ENCODE data around the gene SOCS1. TPM values are rescaled to one million over a fixed set of nuclear protein-coding genes. Genes with fewer than 3 reads are reported as not detected.

SOCS1 gene
- total RNA-seq, 1 experiment from 2014 or later = 2.8 TPM

- no peak for DNase-seq (ENCODE audit: low read depth)
- in situ Hi-C loops (cut with HindIII; ENCODE audit: low pct_unique_long_range_greater_than_20kb, low sequenced_read_pairs) = no loop called here
These were observed 38.1 kb downstream of the SOCS1 start for GRCh38 chr16:11217651-11218603.

GRCh38 chr16:11215935-11216556 lies 40.0 kb downstream of the SOCS1 start:
- in situ Hi-C loops (cut with HindIII; ENCODE audit: low pct_unique_long_range_greater_than_20kb, low sequenced_read_pairs) = no loop called here
- DNase-seq (ENCODE audit: low read depth) = no peak

- DNase-seq (ENCODE audit: low read depth) = no peak
- in situ Hi-C loops (cut with HindIII; ENCODE audit: low pct_unique_long_range_greater_than_20kb, low sequenced_read_pairs) = no loop called here
These were observed 42.2 kb downstream of the SOCS1 start for GRCh38 chr16:11213799-11214198.

GRCh38 chr16:11213373-11213772 lies 42.6 kb downstream of the SOCS1 start:
- DNase-seq (ENCODE audit: low read depth) = no peak
- in situ Hi-C loops (cut with HindIII; ENCODE audit: low pct_unique_long_range_greater_than_20kb, low sequenced_read_pairs) = no loop called here

- no peak for DNase-seq (ENCODE audit: low read depth)
- in situ Hi-C loops (cut with HindIII; ENCODE audit: low pct_unique_long_range_greater_than_20kb, low sequenced_read_pairs) = no loop called here
These were observed 43.2 kb downstream of the SOCS1 start for GRCh38 chr16:11212798-11213196.

DNA sequence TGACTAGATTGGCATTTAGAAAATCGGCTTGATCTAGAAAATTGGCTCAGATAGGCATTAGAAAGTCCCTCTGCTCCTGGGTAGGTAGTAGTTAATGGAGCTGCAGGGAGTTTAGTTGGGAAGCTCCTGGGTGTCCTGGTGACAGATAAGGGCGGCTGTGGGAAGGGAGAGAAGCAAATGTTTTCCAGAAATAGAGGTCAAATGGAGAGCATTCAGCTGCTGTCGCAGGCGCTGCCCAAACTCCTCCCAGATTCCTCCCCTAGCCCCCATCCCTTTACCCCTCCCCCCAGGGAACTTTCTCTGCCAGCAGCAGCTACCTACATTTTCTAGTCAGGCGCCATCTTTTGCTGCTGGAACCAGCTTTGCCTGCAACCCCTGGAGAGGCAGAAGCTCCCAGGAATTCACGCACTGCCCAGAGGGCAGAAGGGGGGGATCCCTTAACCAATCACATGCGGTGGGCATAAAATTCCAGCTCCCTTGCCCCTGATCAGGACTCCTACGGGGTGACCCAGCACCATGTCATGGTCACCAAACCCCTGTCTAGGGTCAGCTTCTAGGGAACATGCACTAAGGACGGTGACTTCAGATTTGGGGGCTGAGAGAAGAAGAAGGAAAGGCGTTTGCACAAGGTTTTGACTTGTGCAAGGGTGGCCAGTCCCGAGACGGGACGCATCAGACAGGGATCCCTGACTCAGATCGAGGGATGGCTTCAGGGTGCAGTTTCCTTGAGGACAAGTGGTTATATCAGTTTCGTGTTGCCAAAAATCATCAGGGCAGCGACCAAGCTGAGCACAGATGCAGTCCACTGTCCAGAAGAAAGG lies 43.8 kb downstream of the SOCS1 start:
- in situ Hi-C loops (cut with HindIII; ENCODE audit: low pct_unique_long_range_greater_than_20kb, low sequenced_read_pairs) = no loop called here

DNA sequence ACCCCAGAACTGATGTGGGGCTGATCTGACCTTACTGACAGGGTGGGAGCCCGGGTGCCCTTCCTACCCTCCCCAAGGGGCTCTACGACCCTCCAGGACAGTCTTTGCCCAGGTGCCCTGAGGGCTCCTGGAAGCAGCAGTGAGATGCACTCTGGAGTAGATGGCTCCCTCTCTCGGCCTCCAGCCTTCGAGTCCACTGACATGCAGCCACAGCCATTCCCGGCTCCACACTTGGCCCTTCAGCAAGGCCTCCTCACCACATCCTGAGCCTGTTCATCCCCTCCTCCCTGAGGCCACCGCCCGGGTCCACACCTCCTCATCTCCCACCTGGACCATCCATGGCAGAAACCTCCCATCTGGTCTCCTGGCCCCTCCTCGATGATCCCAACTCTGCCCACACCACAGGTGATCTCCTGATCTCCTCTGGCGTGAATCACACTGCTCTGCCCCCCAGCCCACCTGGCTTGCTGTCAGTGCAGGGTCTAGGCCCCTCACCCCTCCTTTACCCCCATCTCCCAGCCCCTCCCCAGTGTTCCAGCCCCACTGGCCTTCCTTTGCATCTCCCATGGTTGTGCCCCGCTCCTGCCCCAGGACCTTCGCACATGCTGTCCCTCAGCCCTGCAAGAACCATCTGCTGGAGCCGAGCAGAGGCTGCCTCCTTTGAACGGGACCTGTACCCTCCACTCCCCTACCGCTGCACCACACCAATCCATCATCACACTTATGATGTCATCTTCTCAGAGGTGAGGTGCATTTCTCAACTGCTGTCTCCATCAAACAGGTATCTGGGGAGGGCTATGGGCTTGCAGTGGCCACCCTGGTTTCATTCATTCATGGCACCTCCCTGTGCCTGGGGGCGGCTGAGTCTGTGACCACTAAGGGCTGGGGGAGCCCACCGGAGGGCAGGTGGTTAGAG lies 44.7 kb downstream of the SOCS1 start:
- in situ Hi-C loops (cut with HindIII; ENCODE audit: low pct_unique_long_range_greater_than_20kb, low sequenced_read_pairs) = no loop called here
- no peak for DNase-seq (ENCODE audit: low read depth)

More for the DNA sequence above, 43.8 kb downstream of the SOCS1 start:
- DNase-seq (ENCODE audit: low read depth) = no peak

DNA sequence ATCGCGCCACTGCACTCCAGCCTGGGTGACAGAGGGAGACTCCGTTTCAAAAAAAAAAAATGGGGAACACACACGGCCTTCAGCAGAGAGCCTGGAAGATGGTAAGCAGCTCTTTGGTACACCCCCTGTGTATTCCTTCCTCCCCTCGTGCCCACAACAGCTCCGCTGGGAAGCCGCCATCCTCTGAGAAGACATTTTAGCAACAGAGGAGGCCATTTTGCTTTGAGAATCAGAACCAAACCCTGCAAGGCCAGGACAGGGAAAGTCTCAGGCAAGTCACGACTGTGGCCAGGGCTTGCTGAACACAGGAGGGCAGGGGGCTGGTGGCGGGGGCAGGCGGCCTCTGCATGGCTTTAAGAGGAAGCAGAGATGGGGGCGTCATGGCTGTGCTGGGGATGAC lies 45.7 kb downstream of the SOCS1 start:
- in situ Hi-C loops (cut with HindIII; ENCODE audit: low pct_unique_long_range_greater_than_20kb, low sequenced_read_pairs) = no loop called here
- no peak for DNase-seq (ENCODE audit: low read depth)

- no peak for DNase-seq (ENCODE audit: low read depth)
- in situ Hi-C loops (cut with HindIII; ENCODE audit: low pct_unique_long_range_greater_than_20kb, low sequenced_read_pairs) = no loop called here
These were observed 46.9 kb downstream of the SOCS1 start for GRCh38 chr16:11208916-11209665.

DNA sequence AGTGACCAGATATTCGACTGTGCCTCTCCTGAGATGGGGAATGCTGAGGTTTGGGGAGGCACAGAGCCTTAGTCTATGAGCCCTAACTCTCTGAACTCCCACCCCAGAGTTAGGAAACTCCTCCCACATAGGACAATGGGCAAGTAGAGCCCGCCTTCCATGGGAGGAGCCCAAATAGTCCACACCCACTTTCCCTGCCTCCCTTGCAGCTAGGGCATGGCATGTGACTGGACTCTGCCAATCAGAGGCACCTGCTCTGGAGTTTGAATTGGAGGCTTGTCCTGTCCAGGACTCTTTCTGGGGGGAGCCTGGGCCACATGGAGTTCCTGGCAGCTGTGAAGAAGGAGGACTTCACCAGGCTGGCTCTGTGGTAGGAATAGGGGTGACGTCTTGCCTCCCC lies 48.4 kb downstream of the SOCS1 start:
- DNase-seq (ENCODE audit: low read depth) = no peak
- in situ Hi-C loops (cut with HindIII; ENCODE audit: low pct_unique_long_range_greater_than_20kb, low sequenced_read_pairs) = no loop called here

- in situ Hi-C loops (cut with HindIII; ENCODE audit: low pct_unique_long_range_greater_than_20kb, low sequenced_read_pairs) = no loop called here
These were observed 50.0 kb downstream of the SOCS1 start for GRCh38 chr16:11205754-11206581.

DNA sequence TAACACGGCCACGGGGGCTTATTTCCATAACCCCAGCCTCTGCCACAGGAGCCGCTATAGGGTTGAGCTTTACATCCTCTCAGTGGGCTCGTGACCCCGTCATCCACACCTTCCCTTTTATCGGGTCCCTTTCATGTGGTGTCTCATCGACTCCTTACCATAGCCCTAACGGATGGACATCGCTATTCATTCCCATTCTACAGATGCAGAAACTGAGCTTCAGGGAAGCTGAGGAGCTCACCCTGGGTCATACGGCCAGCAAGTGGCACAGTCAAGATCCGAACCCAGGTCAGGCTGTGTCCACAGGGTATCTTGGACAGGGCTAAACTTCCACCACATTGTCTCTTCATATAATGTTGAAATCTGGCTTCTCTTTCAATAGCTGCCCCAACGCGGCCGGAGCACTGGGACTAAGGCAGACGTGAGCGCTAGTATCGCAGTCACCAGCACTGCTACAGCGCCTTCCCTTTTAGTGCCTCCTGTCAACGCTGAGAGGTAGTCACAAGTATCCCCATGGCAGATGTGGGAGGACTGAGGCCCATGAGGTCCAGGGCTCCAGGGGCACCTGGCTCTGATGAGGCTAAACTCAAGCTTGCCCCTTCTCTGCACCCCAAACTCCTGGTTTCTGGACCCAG lies 50.8 kb downstream of the SOCS1 start:
- in situ Hi-C loops (cut with HindIII; ENCODE audit: low pct_unique_long_range_greater_than_20kb, low sequenced_read_pairs) = no loop called here
- no peak for DNase-seq (ENCODE audit: low read depth)

More at GRCh38 chr16:11205754-11206581, 50.0 kb downstream of the SOCS1 start:
- no peak for DNase-seq (ENCODE audit: low read depth)

- in situ Hi-C loops (cut with HindIII; ENCODE audit: low pct_unique_long_range_greater_than_20kb, low sequenced_read_pairs) = no loop called here
- DNase-seq (ENCODE audit: low read depth) = no peak
These were observed 51.4 kb downstream of the SOCS1 start for GRCh38 chr16:11204513-11205047.

Measured in Caki2 (cell line).